Heart left ventricle (tissue), 13 donors: ENCODE measurements around the gene IL1RAPL1.

Experiments used
- CTCF ChIP-seq, 12 donors: fragments of 200-600 bp; sonication (generic) in 4 of 12; IDR thresholded peaks; one replicate each; pipeline versions ENCODE4 v1.5.0 to v1.8.0; 2018 to 2022; ENCODE audit warnings: antibody characterized with exemption in 12 of 12, mild to moderate bottlenecking in 5 of 12
- POLR2A ChIP-seq, 2 donors: fragments of 450-650 bp; IDR thresholded peaks; one replicate each; pipeline ENCODE4 v1.6.1; 2017; ENCODE audit warnings: antibody characterized with exemption in 2 of 2, mild to moderate bottlenecking in 2 of 2, moderate library complexity in 2 of 2
- donor health status: ischemic (EF 13 %, LVEDD 7.1; RV severe dilation, severe dysfunction).
- donor health status: DM: no; HTN: yes; CAD: no.
- donor health status: DM: no; HTN: no; CAD: no.
- donor health status: ischemic (EF 25% LVEDD 6.9; RV normal size, moderate dysfunction).
- donor health status: ischemic (EF 25% LVEDD 5.7; RV mildly dilated, moderate dysfunction).
- donor health status: ischemic (EF 35%, LVEDD 5.7; RV mildly dilated, moderate dysfunction).
- donor health status: nonischemic (EF 11% LVEDD 7.7; RV severe dilation, severe dysfunction).
- donor health status: DM: yes; HTN: yes; CAD: no.
- donor health status: PGD.
- donor health status: ischemic (EF 29% LVEDD 5.4; RV normal size, mild dysfunction).
- donor health status: nonischemic (EF 23%, LVEDD 6.1; RV moderate dilation, normal function).

GRCh38 chrX:28756175-28756574 is 168.9 kb downstream of the IL1RAPL1 start:
- no peak for TF ChIP-seq CTCF (IDR thresholded peaks at IDR 0.05)
- no peak for TF ChIP-seq POLR2A (IDR thresholded peaks at IDR 0.05)
